Fibroblast of upper back skin (primary cell): ENCODE data around the gene TNS4.
"Not testable (repeated sequence)": the region's sequence is repeated elsewhere in the genome, so short reads cannot be mapped to it uniquely, and the experiment has no call there.

Experiments used
- DNase-seq: peaks from one replicate; pipeline ENCODE4 v3.0.0-alpha.2; 2013

Gene TNS4

GRCh38 chr17:40501499-40501911, at the start of gene TNS4:
TNS4 (minus strand) TSS chr17:40501623; CDS start chr17:40496425, 5,198 bp downstream.
- DNase-seq, result no peak

- DNase-seq, result peak; percentile 93
These were observed 49.2 kb upstream of the TNS4 start for GRCh38 chr17:40550608-40551007.

- no peak for DNase-seq
These were observed 47.7 kb upstream of the TNS4 start for GRCh38 chr17:40548982-40549685.

- DNase-seq, result no peak
These were observed 47.1 kb upstream of the TNS4 start for GRCh38 chr17:40548491-40548981.

GRCh38 chr17:40547785-40548478, 46.5 kb upstream of the TNS4 start:
- DNase-seq, result no peak

- no peak for DNase-seq
These were observed 45.8 kb upstream of the TNS4 start for GRCh38 chr17:40547079-40547784.

- not testable (repeated sequence) for DNase-seq
These were observed 45.1 kb upstream of the TNS4 start for GRCh38 chr17:40546497-40546896.

- DNase-seq, result no peak
These were observed 44.2 kb upstream of the TNS4 start for GRCh38 chr17:40545660-40546059.

- DNase-seq, result peak; percentile 87
These were observed 41.4 kb upstream of the TNS4 start for GRCh38 chr17:40542558-40543411.

- peak; percentile 60 for DNase-seq
These were observed 40.6 kb upstream of the TNS4 start for GRCh38 chr17:40541873-40542557.

- DNase-seq, result no peak
These were observed 39.8 kb upstream of the TNS4 start for GRCh38 chr17:40541060-40541872.

GRCh38 chr17:40540448-40540847, 39.0 kb upstream of the TNS4 start:
- DNase-seq, result no peak

GRCh38 chr17:40539711-40540411, 38.4 kb upstream of the TNS4 start:
- no peak for DNase-seq

GRCh38 chr17:40538936-40539705, 37.7 kb upstream of the TNS4 start:
- no peak for DNase-seq

GRCh38 chr17:40538019-40538935, 36.9 kb upstream of the TNS4 start:
- DNase-seq, result no peak

GRCh38 chr17:40536295-40537171, 35.1 kb upstream of the TNS4 start:
- DNase-seq, result no peak

- no peak for DNase-seq
These were observed 34.5 kb upstream of the TNS4 start for GRCh38 chr17:40535924-40536294.

GRCh38 chr17:40535438-40535837, 34.0 kb upstream of the TNS4 start:
- no peak for DNase-seq
